ENCODE data around the gene ENTPD6. TPM values are rescaled to one million over a fixed set of nuclear protein-coding genes. Genes with fewer than 3 reads are reported as not detected.

The ENTPD6 gene
- total RNA-seq, 1 experiment from 2014 or later: 29.3 TPM

Other genes with a start within 250 kb of the ENTPD6 start
- 77.4 and 80.0 TPM in 2 replicates for gene CST7, start 246.4 kb upstream of the ENTPD6 start, total RNA-seq (2014; rRNA removed; shearing (Covaris generic))
- gene APMAP, start 203.0 kb upstream of the ENTPD6 start, total RNA-seq (2014; rRNA removed; shearing (Covaris generic)): 214 and 236 TPM in 2 replicates
- 1.6 and 2.0 TPM in 2 replicates for gene ACSS1, start 137.6 kb upstream of the ENTPD6 start, total RNA-seq (2014; rRNA removed; shearing (Covaris generic))
- gene VSX1, start 113.6 kb upstream of the ENTPD6 start, total RNA-seq (2014; rRNA removed; shearing (Covaris generic)): 2.8 and 3.8 TPM in 2 replicates
- gene PYGB, start 52.4 kb downstream of the ENTPD6 start, total RNA-seq (2014; rRNA removed; shearing (Covaris generic)): 70.8 and 96.6 TPM in 2 replicates
- 65.9 and 78.9 TPM in 2 replicates for gene ABHD12, start 195.1 kb downstream of the ENTPD6 start, total RNA-seq (2014; rRNA removed; shearing (Covaris generic))
- 31.0 and 42.7 TPM in 2 replicates for gene GINS1, start 212.0 kb downstream of the ENTPD6 start, total RNA-seq (2014; rRNA removed; shearing (Covaris generic))

Measured in RPMI7951 (cell line).